ENCODE results near the gene TEX261. TPM values are rescaled to one million over a fixed set of nuclear protein-coding genes. Genes with fewer than 3 reads are reported as not detected.

The TEX261 gene
- total and polyA plus RNA-seq, 7 experiments from 2014 or later, result 33.2 to 66.3 (median 44.4) TPM

GRCh38 chr2:70949086-70949485 lies 45.6 kb downstream of the TEX261 start:
- Histone ChIP-seq H3K27me3 (ENCODE audit: control insufficient read depth in 2 of 2, insufficient read depth in 2 of 2, low read length in 2 of 2) (no peaks in the 10 kb centered on the region), H3K4me3 (ENCODE audit: low read length) (no peak overlapping the region), H3K9me3 (ENCODE audit: control insufficient read depth in 2 of 3, low read length in 3 of 3) (no peaks in the 10 kb centered on the region), H3K27ac (ENCODE audit: low read depth, low read length) (no peak overlapping the region), H3K36me3 (ENCODE audit: control insufficient read depth in 2 of 3, insufficient read depth in 3 of 3, low read length in 3 of 3) (no peaks in the 10 kb centered on the region), H3K4me1 (ENCODE audit: control insufficient read depth in 2 of 2, insufficient read depth in 2 of 2, low read length in 2 of 2) (peaks cover 0 to 4% of the 10 kb centered on the region in 2 donors)
- Mint-ChIP-seq H3K27me3 (peaks cover 7 to 35% (median 21%) of the 10 kb centered on the region in 5 donors), H3K4me3 (peak overlapping the region in 3 of 10 donors; percentile 7 to 55 (median 10)), H3K36me3 (no peaks in the 10 kb centered on the region), H3K27ac (no peak overlapping the region), H3K9me3 (no peaks in the 10 kb centered on the region), H3K4me1 (peaks cover 10 to 18% (median 14%) of the 10 kb centered on the region in 7 donors)
- DNase-seq (no peak), ATAC-seq (no peak)
- ChIA-PET CTCF (interaction anchor here (0.5 to 3.5 kb wide), 10 partner anchors 11 to 645 kb away, joined by 4 to 16 read pairs (median 6); partner anchors contain the start of gene FIGLA), POLR2A (no interaction called here)
- intact Hi-C loops (cut with micrococcal nuclease), result loop anchor here in 1 of 2 donors (2.0 to 10.0 kb wide), 3 partner anchors 86 to 647 kb away; partner anchors contain the start of gene FAM136A

- Mint-ChIP-seq H3K4me3 (peak overlapping the region; percentile 73 to 96 (median 84)), H3K27me3 (peaks cover under 1 to 29% (median 23%) of the 10 kb centered on the region in 5 donors), H3K9me3 (no peaks in the 10 kb centered on the region), H3K36me3 (no peaks in the 10 kb centered on the region), H3K4me1 (peaks cover 10 to 18% (median 14%) of the 10 kb centered on the region in 7 donors), H3K27ac (peak overlapping the region in 2 of 9 donors; percentile 53 to 71)
- CTCF ChIA-PET, result interaction anchor here (0.5 to 3.5 kb wide), 12 partner anchors 13 to 644 kb away, joined by 3 to 16 read pairs (median 4); partner anchors contain the start of gene FIGLA
- peaks cover 0 to 4% of the 10 kb centered on the region in 2 donors for H3K4me1 ChIP-seq (ENCODE audit: control insufficient read depth in 2 of 2, insufficient read depth in 2 of 2, low read length in 2 of 2)
- H3K9me3 ChIP-seq (ENCODE audit: control insufficient read depth in 2 of 3, low read length in 3 of 3), result no peaks in the 10 kb centered on the region
- POLR2A ChIA-PET, result interaction anchor here (1.5 kb wide), 1 partner anchor 645 kb away, joined by 4 read pairs; no protein-coding TSS in a partner anchor
- H3K4me3 ChIP-seq (ENCODE audit: low read length), result no peak overlapping the region
- no peaks in the 10 kb centered on the region for H3K36me3 ChIP-seq (ENCODE audit: control insufficient read depth in 2 of 3, insufficient read depth in 3 of 3, low read length in 3 of 3)
- no peak overlapping the region for H3K27ac ChIP-seq (ENCODE audit: low read depth, low read length)
- no peaks in the 10 kb centered on the region for H3K27me3 ChIP-seq (ENCODE audit: control insufficient read depth in 2 of 2, insufficient read depth in 2 of 2, low read length in 2 of 2)
- ATAC-seq (peak; percentile 96), DNase-seq (peak; percentile 52 to 78 (median 70))
- intact Hi-C loops (cut with micrococcal nuclease), result loop anchor here (1.0 to 10.0 kb wide), 7 partner anchors 86 to 646 kb away; partner anchors contain the start of gene FAM136A (in 1 of the 2)
These were observed 46.2 kb downstream of the TEX261 start for GRCh38 chr2:70948337-70949003.

- Mint-ChIP-seq H3K27me3 (peaks cover 0 to 24% (median 19%) of the 10 kb centered on the region in 5 donors), H3K36me3 (no peaks in the 10 kb centered on the region), H3K9me3 (no peaks in the 10 kb centered on the region), H3K4me1 (peaks cover 10 to 18% (median 14%) of the 10 kb centered on the region in 7 donors), H3K4me3 (peak overlapping the region; percentile 73 to 96 (median 84)), H3K27ac (no peak overlapping the region)
- Histone ChIP-seq H3K9me3 (ENCODE audit: control insufficient read depth in 2 of 3, low read length in 3 of 3) (no peaks in the 10 kb centered on the region), H3K27me3 (ENCODE audit: control insufficient read depth in 2 of 2, insufficient read depth in 2 of 2, low read length in 2 of 2) (no peaks in the 10 kb centered on the region), H3K4me1 (ENCODE audit: control insufficient read depth in 2 of 2, insufficient read depth in 2 of 2, low read length in 2 of 2) (peaks cover 0 to 4% of the 10 kb centered on the region in 2 donors), H3K4me3 (ENCODE audit: low read length) (no peak overlapping the region), H3K27ac (ENCODE audit: low read depth, low read length) (no peak overlapping the region), H3K36me3 (ENCODE audit: control insufficient read depth in 2 of 3, insufficient read depth in 3 of 3, low read length in 3 of 3) (no peaks in the 10 kb centered on the region)
- ChIA-PET POLR2A (interaction anchor here (1.5 kb wide), 1 partner anchor 644 kb away, joined by 4 read pairs; no protein-coding TSS in a partner anchor), CTCF (interaction anchor here (0.6 to 3.5 kb wide), 13 partner anchors 14 to 643 kb away, joined by 3 to 16 read pairs (median 4); partner anchors contain the start of gene FIGLA)
- intact Hi-C loops (cut with micrococcal nuclease), result loop anchor here (1.0 to 10.0 kb wide), 8 partner anchors 76 to 645 kb away; partner anchors contain the start of gene FAM136A (in 1 of the 2)
- ATAC-seq, result peak; percentile 12
- DNase-seq, result peak in 1 of 9 donors; percentile 3
These were observed 47.0 kb downstream of the TEX261 start for GRCh38 chr2:70947556-70948184.

- no peaks in the 10 kb centered on the region for H3K36me3 Mint-ChIP-seq
- ChIA-PET POLR2A (interaction anchor here (1.5 kb wide), 1 partner anchor 644 kb away, joined by 4 read pairs; no protein-coding TSS in a partner anchor), CTCF (interaction anchor here (1.0 to 3.5 kb wide), 12 partner anchors 15 to 644 kb away, joined by 3 to 16 read pairs (median 4); partner anchors contain the start of gene FIGLA)
- Histone ChIP-seq H3K4me3 (ENCODE audit: low read length) (no peak overlapping the region), H3K4me1 (ENCODE audit: control insufficient read depth in 2 of 2, insufficient read depth in 2 of 2, low read length in 2 of 2) (peaks cover 0 to 4% of the 10 kb centered on the region in 2 donors), H3K27ac (ENCODE audit: low read depth, low read length) (no peak overlapping the region), H3K27me3 (ENCODE audit: control insufficient read depth in 2 of 2, insufficient read depth in 2 of 2, low read length in 2 of 2) (no peaks in the 10 kb centered on the region), H3K36me3 (ENCODE audit: control insufficient read depth in 2 of 3, insufficient read depth in 3 of 3, low read length in 3 of 3) (no peaks in the 10 kb centered on the region), H3K9me3 (ENCODE audit: control insufficient read depth in 2 of 3, low read length in 3 of 3) (no peaks in the 10 kb centered on the region)
- no peak overlapping the region for H3K27ac Mint-ChIP-seq
- no peaks in the 10 kb centered on the region for H3K9me3 Mint-ChIP-seq
- peak overlapping the region in 1 of 10 donors; percentile 28 for H3K4me3 Mint-ChIP-seq
- intact Hi-C loops (cut with micrococcal nuclease), result loop anchor here (1.0 to 10.0 kb wide), 3 partner anchors 76 to 645 kb away; partner anchors contain the start of gene FAM136A (in 1 of the 2)
- peaks cover 10 to 18% (median 14%) of the 10 kb centered on the region in 7 donors for H3K4me1 Mint-ChIP-seq
- DNase-seq, result peak in 8 of 9 donors; percentile 16 to 56 (median 52)
- peaks cover 0 to 25% (median 16%) of the 10 kb centered on the region in 5 donors for H3K27me3 Mint-ChIP-seq
- ATAC-seq, result peak; percentile 48
These were observed 47.7 kb downstream of the TEX261 start for GRCh38 chr2:70946832-70947442.

GRCh38 chr2:70944111-70944690 lies 50.5 kb downstream of the TEX261 start:
- Mint-ChIP-seq H3K27ac (peak overlapping the region in 2 of 9 donors; percentile 42 to 51), H3K4me1 (peaks cover 10 to 18% (median 12%) of the 10 kb centered on the region in 7 donors), H3K36me3 (no peaks in the 10 kb centered on the region), H3K4me3 (no peak overlapping the region), H3K9me3 (no peaks in the 10 kb centered on the region), H3K27me3 (peaks cover 6 to 32% (median 17%) of the 10 kb centered on the region in 5 donors)
- no peaks in the 10 kb centered on the region for H3K9me3 ChIP-seq (ENCODE audit: control insufficient read depth in 2 of 3, low read length in 3 of 3)
- ATAC-seq (no peak), DNase-seq (no peak)
- no peak overlapping the region for H3K4me3 ChIP-seq (ENCODE audit: low read length)
- H3K27ac ChIP-seq (ENCODE audit: low read depth, low read length), result no peak overlapping the region
- intact Hi-C loops (cut with micrococcal nuclease), result loop anchor here in 1 of 2 donors (10.0 kb wide), 1 partner anchor 289 kb away; no protein-coding TSS in a partner anchor
- no peaks in the 10 kb centered on the region for H3K27me3 ChIP-seq (ENCODE audit: control insufficient read depth in 2 of 2, insufficient read depth in 2 of 2, low read length in 2 of 2)
- POLR2A ChIA-PET, result no interaction called here
- peaks cover 0 to 4% of the 10 kb centered on the region in 2 donors for H3K4me1 ChIP-seq (ENCODE audit: control insufficient read depth in 2 of 2, insufficient read depth in 2 of 2, low read length in 2 of 2)
- H3K36me3 ChIP-seq (ENCODE audit: control insufficient read depth in 2 of 3, insufficient read depth in 3 of 3, low read length in 3 of 3), result no peaks in the 10 kb centered on the region
- CTCF ChIA-PET, result interaction anchor here (0.7 to 1.6 kb wide), 4 partner anchors 10 to 640 kb away, joined by 3 to 6 read pairs (median 3); partner anchors contain the start of gene FIGLA
